Endothelial cell of coronary artery (primary cell): ENCODE data around the gene BNIP1. TPM values are rescaled to one million over a fixed set of nuclear protein-coding genes. Genes with fewer than 3 reads are reported as not detected.

ENCODE experiments used
- total RNA-seq: library from RNA; depleted of rRNA; stranded (reverse); fragments of >200 nt; gene quantifications from 2 replicates; pipeline ENCODE4 v1.2.3, GENCODE V29; 2014

BNIP1 gene
- total RNA-seq: 18.1 and 20.7 TPM in 2 replicates

DNA sequence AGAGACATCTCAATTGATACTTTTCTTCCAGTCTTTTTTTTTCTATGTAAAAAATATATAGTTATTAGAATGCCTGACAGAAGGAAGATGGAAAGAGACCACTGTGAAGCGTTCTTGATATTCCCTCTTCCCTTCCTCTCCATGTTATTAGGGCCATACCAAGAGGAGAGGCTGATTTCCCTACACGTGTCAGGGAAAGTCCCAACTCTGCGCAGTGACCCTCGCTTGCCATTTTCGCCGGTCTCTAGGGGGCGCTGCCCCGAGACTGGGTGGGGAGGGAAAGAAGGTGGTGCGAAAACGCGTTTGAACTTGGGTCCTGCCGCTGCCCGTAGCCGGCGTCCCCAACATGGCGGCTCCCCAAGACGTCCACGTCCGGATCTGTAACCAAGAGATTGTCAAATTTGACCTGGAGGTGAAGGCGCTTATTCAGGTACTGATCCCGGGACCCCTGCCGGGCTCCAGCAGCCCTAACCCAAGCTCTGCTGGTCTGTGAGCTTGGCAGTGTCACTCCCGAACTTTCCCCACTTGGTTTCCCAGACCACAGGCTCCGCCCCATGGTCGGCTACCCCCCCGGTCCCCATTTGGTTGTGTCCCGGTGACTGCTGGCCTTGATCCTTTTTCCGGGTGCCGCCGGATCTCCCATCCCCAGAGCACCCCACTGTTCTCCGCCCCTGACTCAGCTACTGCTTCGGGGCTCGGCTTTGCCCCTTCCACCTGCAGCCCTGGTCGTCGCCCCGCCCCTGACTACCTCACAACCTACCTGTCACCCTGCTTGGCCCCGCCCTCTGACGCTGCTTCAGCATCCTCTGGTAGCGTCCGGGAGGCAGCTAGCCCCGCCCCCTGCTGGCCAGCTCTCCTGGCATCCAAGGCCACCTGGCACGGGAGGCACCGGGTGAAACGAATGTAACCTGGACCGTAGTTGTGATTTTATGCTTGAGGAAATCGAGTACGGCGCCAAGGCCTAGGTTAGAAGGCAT is at the start of gene BNIP1:
TSS of gene BNIP1 (plus strand) at position 332 of the 977 bp plus-strand sequence. CDS start at position 347, 15 bp downstream.

Other genes with a start within 250 kb of the BNIP1 start
- gene RPL26L1, start 185.1 kb upstream of the BNIP1 start, total RNA-seq: 55.3 and 64.4 TPM in 2 replicates
- 221 and 254 TPM in 2 replicates for gene ATP6V0E1, start 160.8 kb upstream of the BNIP1 start, total RNA-seq
- gene CREBRF, start 88.2 kb upstream of the BNIP1 start, total RNA-seq: 10.6 and 14.9 TPM in 2 replicates
- 0.09 and 0.18 TPM in 2 replicates for gene NKX2-5, start 90.7 kb downstream of the BNIP1 start, total RNA-seq
- gene STC2, start 183.9 kb downstream of the BNIP1 start, total RNA-seq: 30.4 and 303 TPM in 2 replicates